ENCODE measurements around the gene SNRPD1.

GRCh38 chr18:21638822-21639221 is 26.7 kb downstream of the SNRPD1 start:
- TF ChIP-seq POLR2AphosphoS5 (IDR thresholded peaks at IDR 0.05; ENCODE audit: low read depth, low read length) (no peak), EZH2 (IDR thresholded peaks at IDR 0.05; ENCODE audit: low read depth, low read length, severe bottlenecking) (no peak), POLR2A (IDR thresholded peaks at IDR 0.05; ENCODE audit: control extremely low read depth in 1 of 2, low read depth in 2 of 2, low read length in 2 of 2) (no peak), RBBP5 (IDR thresholded peaks at IDR 0.05; ENCODE audit: borderline replicate concordance, low read depth, low read length) (no peak), JUND (IDR thresholded peaks at IDR 0.05; ENCODE audit: low read length) (no peak), CTCF (IDR thresholded peaks at IDR 0.05; ENCODE audit: control extremely low read depth in 1 of 3, insufficient read depth in 1 of 3, low read depth in 1 of 3, low read length in 3 of 3) (no peak), SP1 (IDR thresholded peaks at IDR 0.05; ENCODE audit: low read depth, low read length) (no peak), NRF1 (IDR thresholded peaks at IDR 0.05; ENCODE audit: low read depth, low read length) (no peak)

Measured in H1 (cell line).